ENCODE data around the gene TAB2. TPM values are rescaled to one million over a fixed set of nuclear protein-coding genes. Genes with fewer than 3 reads are reported as not detected.

Gene TAB2
- total RNA-seq, 6 experiments from 2014 or later: 37.8 to 50.6 (median 44.5) TPM

GRCh38 chr6:149448821-149449453, 131.4 kb downstream of the TAB2 start:
- Mint-ChIP-seq H3K4me3 (no peak overlapping the region), H3K27me3 (ENCODE audit: insufficient read depth) (peaks cover 22% of the 10 kb centered on the region), H3K4me1 (ENCODE audit: low read depth) (peaks cover 7% of the 10 kb centered on the region), H3K36me3 (ENCODE audit: low read depth) (no peaks in the 10 kb centered on the region), H3K27ac (no peak overlapping the region), H3K9me3 (no peaks in the 10 kb centered on the region)
- no peak for DNase-seq
- no peak for TF ChIP-seq CTCF (IDR thresholded peaks at IDR 0.05)

DNA sequence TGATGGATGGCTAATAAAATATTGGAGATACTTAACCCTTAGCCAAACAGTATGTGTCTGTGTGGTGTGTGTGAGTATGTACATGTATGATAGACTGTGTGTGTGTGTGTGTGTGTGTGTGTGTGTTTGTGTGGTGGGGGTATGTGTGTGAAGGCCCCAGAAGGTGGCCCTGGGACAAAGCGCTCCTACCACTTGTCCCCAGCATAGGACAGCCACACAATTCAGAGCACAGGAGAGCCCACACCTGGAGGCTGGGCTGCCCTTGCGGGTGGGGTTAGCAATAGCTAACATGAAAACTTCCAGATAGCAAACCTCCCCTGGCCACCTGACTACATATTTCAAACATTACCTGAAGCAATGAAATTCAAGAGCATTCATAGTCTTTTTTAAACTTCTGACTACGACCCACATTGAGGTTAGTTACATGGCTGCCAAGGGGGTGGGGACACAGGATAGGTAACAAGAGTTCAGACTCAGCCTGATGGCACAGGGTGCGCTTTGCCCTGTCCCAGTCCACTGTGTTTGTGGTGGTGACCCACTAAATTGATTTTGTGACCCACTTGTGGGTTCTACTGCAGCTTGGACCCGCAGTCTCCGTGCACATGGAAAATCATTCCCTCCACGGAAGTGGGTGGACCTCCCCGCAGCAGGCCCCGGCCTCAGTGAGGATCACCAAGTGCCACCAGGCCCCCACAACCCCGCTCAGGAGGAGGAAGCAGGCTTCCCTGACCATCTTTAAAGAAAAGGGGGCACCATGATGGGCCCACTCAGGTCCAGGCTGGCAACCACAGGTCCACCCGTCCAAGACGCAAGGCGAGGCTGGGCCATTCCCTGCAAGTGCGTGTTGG, 132.5 kb downstream of the TAB2 start:
- H3K4me3 Mint-ChIP-seq: no peak overlapping the region
- H3K27ac Mint-ChIP-seq: no peak overlapping the region

GRCh38 chr6:149450679-149451375, 133.3 kb downstream of the TAB2 start:
- Mint-ChIP-seq H3K4me1 (ENCODE audit: low read depth) (peaks cover 20% of the 10 kb centered on the region), H3K36me3 (ENCODE audit: low read depth) (no peaks in the 10 kb centered on the region), H3K27ac (no peak overlapping the region), H3K9me3 (no peaks in the 10 kb centered on the region), H3K4me3 (no peak overlapping the region), H3K27me3 (ENCODE audit: insufficient read depth) (peaks cover 28% of the 10 kb centered on the region)
- DNase-seq: no peak
- no peak for TF ChIP-seq CTCF (IDR thresholded peaks at IDR 0.05)

More for the DNA sequence above, 132.5 kb downstream of the TAB2 start:
- H3K4me1 Mint-ChIP-seq (ENCODE audit: low read depth): peaks cover 15% of the 10 kb centered on the region
- DNase-seq: no peak
- no peaks in the 10 kb centered on the region for H3K9me3 Mint-ChIP-seq
- TF ChIP-seq CTCF (IDR thresholded peaks at IDR 0.05): no peak
- H3K36me3 Mint-ChIP-seq (ENCODE audit: low read depth): no peaks in the 10 kb centered on the region
- H3K27me3 Mint-ChIP-seq (ENCODE audit: insufficient read depth): peaks cover 23% of the 10 kb centered on the region

GRCh38 chr6:149451376-149452036, 134.0 kb downstream of the TAB2 start:
- Mint-ChIP-seq H3K4me1 (ENCODE audit: low read depth) (peaks cover 20% of the 10 kb centered on the region), H3K4me3 (no peak overlapping the region), H3K27me3 (ENCODE audit: insufficient read depth) (peaks cover 27% of the 10 kb centered on the region), H3K36me3 (ENCODE audit: low read depth) (no peaks in the 10 kb centered on the region), H3K27ac (no peak overlapping the region), H3K9me3 (no peaks in the 10 kb centered on the region)
- no peak for DNase-seq
- no peak for TF ChIP-seq CTCF (IDR thresholded peaks at IDR 0.05)
